ENCODE measurements around the gene GPR137. TPM values are rescaled to one million over a fixed set of nuclear protein-coding genes. Genes with fewer than 3 reads are reported as not detected.
"Not testable (repeated sequence)": the region's sequence is repeated elsewhere in the genome, so short reads cannot be mapped to it uniquely, and the experiment has no call there.

The GPR137 gene
- total RNA-seq, 2 experiments from 2014 or later: 54.1 to 56.1 TPM

- ChIA-PET POLR2A (interaction anchor here (0.5 to 3.4 kb wide), 18 partner anchors 9 to 444 kb away, joined by 3 to 25 read pairs (median 5); partner anchors contain the start of genes BAD, CCDC88B, ESRRA and FERMT3), CTCF (interaction anchor here (0.6 to 3.2 kb wide), 16 partner anchors 10 to 637 kb away, joined by 3 to 43 read pairs (median 5); partner anchors contain the start of genes CATSPERZ, CCDC88B, ESRRA and PLCB3)
Observed at GRCh38 chr11:64317961-64318765, 32.5 kb downstream of the GPR137 start, which contains the start of gene PRDX5. TSS of gene PRDX5 (plus strand) at chr11:64318121. CDS start at chr11:64318216, 95 bp downstream.

- POLR2A ChIA-PET: interaction anchor here (0.5 to 3.4 kb wide), 8 partner anchors 10 to 112 kb away, joined by 3 to 17 read pairs (median 4); partner anchors contain the start of genes CCDC88B and FERMT3
- CTCF ChIA-PET: interaction anchor here (1.0 to 3.2 kb wide), 5 partner anchors 16 to 130 kb away, joined by 4 to 43 read pairs (median 8); partner anchors contain the start of genes CATSPERZ, CCDC88B, ESRRA and PLCB3
Observed at GRCh38 chr11:64318766-64319761, 33.4 kb downstream of the GPR137 start.

GRCh38 chr11:64320556-64320955, 34.9 kb downstream of the GPR137 start:
- CTCF ChIA-PET: interaction anchor here (0.7 kb wide), 1 partner anchor 11 kb away, joined by 4 read pairs; no protein-coding TSS in a partner anchor

GRCh38 chr11:64321026-64321425, 35.4 kb downstream of the GPR137 start:
- POLR2A ChIA-PET: no interaction called here
- CTCF ChIA-PET: no interaction called here

More at GRCh38 chr11:64320556-64320955, 34.9 kb downstream of the GPR137 start:
- POLR2A ChIA-PET: no interaction called here

GRCh38 chr11:64321533-64321932, 35.9 kb downstream of the GPR137 start:
- ChIA-PET POLR2A (no interaction called here), CTCF (interaction anchor here (2.7 kb wide), 1 partner anchor 11 kb away, joined by 10 read pairs; no protein-coding TSS in a partner anchor)

- POLR2A ChIA-PET: no interaction called here
- CTCF ChIA-PET: interaction anchor here (0.9 to 2.7 kb wide), 2 partner anchors 9 to 22 kb away, joined by 3 to 10 read pairs; no protein-coding TSS in a partner anchor
Observed at GRCh38 chr11:64322925-64323260, 37.2 kb downstream of the GPR137 start.

GRCh38 chr11:64323373-64323772, 37.7 kb downstream of the GPR137 start:
- POLR2A ChIA-PET: no interaction called here
- CTCF ChIA-PET: interaction anchor here (2.7 kb wide), 1 partner anchor 9 kb away, joined by 10 read pairs; no protein-coding TSS in a partner anchor

- POLR2A ChIA-PET: not testable (repeated sequence)
- CTCF ChIA-PET: interaction anchor here (2.7 kb wide), 1 partner anchor 8 kb away, joined by 10 read pairs; no protein-coding TSS in a partner anchor
Observed at GRCh38 chr11:64323984-64324383, 38.3 kb downstream of the GPR137 start.

- POLR2A ChIA-PET: interaction anchor here (0.6 kb wide), 1 partner anchor 79 kb away, joined by 3 read pairs; no protein-coding TSS in a partner anchor
- CTCF ChIA-PET: interaction anchor here (1.2 kb wide), 2 partner anchors 73 to 177 kb away, joined by 3 to 6 read pairs; partner anchors contain the start of gene PLCB3
Observed at GRCh38 chr11:64324692-64325469, 39.2 kb downstream of the GPR137 start.

- ChIA-PET POLR2A (no interaction called here), CTCF (interaction anchor here (0.9 kb wide), 1 partner anchor 10 kb away, joined by 3 read pairs; the partner anchor contains the start of genes PRDX5 and TRMT112)
Observed at GRCh38 chr11:64327375-64327774, 41.7 kb downstream of the GPR137 start.

- CTCF ChIA-PET: interaction anchor here (0.9 kb wide), 1 partner anchor 10 kb away, joined by 3 read pairs; the partner anchor contains the start of genes PRDX5 and TRMT112
- POLR2A ChIA-PET: no interaction called here
Observed at GRCh38 chr11:64327993-64328392, 42.3 kb downstream of the GPR137 start.

GRCh38 chr11:64330888-64331287, 45.2 kb downstream of the GPR137 start:
- ChIA-PET CTCF (interaction anchor here (0.6 to 2.3 kb wide), 11 partner anchors 8 to 33 kb away, joined by 3 to 27 read pairs (median 7); partner anchors contain the start of genes CCDC88B, PRDX5 and TRMT112), POLR2A (interaction anchor here (1.0 to 3.1 kb wide), 3 partner anchors 11 to 26 kb away, joined by 4 to 25 read pairs (median 6); partner anchors contain the start of genes ESRRA, PRDX5 and TRMT112)

GRCh38 chr11:64331569-64332371, 46.1 kb downstream of the GPR137 start:
- CTCF ChIA-PET: interaction anchor here (0.6 to 2.3 kb wide), 18 partner anchors 9 to 88 kb away, joined by 3 to 27 read pairs (median 4); partner anchors contain the start of genes CCDC88B, PRDX5 and TRMT112
- POLR2A ChIA-PET: interaction anchor here (0.8 to 3.1 kb wide), 8 partner anchors 8 to 61 kb away, joined by 3 to 25 read pairs (median 4); partner anchors contain the start of genes CCDC88B, ESRRA, PRDX5 and TRMT112

- ChIA-PET CTCF (interaction anchor here (1.2 to 1.5 kb wide), 3 partner anchors 16 to 33 kb away, joined by 3 to 5 read pairs (median 3); partner anchors contain the start of gene CATSPERZ), POLR2A (no interaction called here)
Observed at GRCh38 chr11:64333556-64333955, 47.9 kb downstream of the GPR137 start.

GRCh38 chr11:64334764-64335735, 49.4 kb downstream of the GPR137 start:
- ChIA-PET POLR2A (interaction anchor here (1.1 kb wide), 1 partner anchor 17 kb away, joined by 3 read pairs; the partner anchor contains the start of genes PRDX5 and TRMT112), CTCF (no interaction called here)
